Suppressor macrophage (primary cell): ENCODE data around the gene OR2Y1.
"Not testable (repeated sequence)": the region's sequence is repeated elsewhere in the genome, so short reads cannot be mapped to it uniquely, and the experiment has no call there.

Experiments
- DNase-seq, 4 experiments: peaks; one replicate each; pipeline ENCODE4 v3.0.0-alpha.2; 2020 to 2022
- total RNA-seq, 17 experiments: gene quantifications; one replicate each; lab custom pipeline; 2026; ENCODE audit warnings: mixed read lengths in 6 of 17, inconsistent platforms in 3 of 17; lab: John Stamatoyannopoulos, UW

The OR2Y1 gene
- 0 to 0.22 (median 0) reads per million in 17 experiments for total RNA-seq

- no peak for DNase-seq
Measured at GRCh38 chr5:180739958-180740357, at the start of gene OR2Y1. TSS of gene OR2Y1 (minus strand) at chr5:180740058. CDS start at chr5:180740058, 0 bp downstream.

GRCh38 chr5:180788651-180789410, 49.0 kb upstream of the OR2Y1 start:
- DNase-seq = not testable (repeated sequence)

- no peak for DNase-seq
Measured at GRCh38 chr5:180787711-180788431, 48.0 kb upstream of the OR2Y1 start.

GRCh38 chr5:180786531-180787398, 46.9 kb upstream of the OR2Y1 start:
- peak in 1 of 4 experiments; percentile 28 for DNase-seq

DNA sequence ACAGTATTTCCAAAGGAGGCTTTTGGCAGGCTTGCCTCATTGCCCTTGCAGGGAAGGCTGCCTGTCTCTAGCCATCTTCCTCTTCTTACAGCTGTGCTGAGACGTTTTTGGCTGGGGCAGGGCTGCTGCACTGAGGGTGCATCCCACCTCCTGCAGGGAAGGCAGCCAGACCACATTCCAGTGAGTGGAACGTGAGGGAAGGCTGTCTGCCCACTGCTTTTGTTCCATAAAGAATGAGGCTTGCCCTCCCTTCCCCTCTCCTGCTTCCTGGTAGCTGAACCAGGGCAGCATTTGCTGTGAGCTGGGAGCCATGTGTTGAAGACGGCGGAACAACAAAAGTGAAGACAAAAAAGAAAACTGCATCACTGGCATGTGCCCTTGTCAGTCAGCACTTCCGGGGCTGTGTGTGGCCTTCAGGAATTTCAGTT, 46.0 kb upstream of the OR2Y1 start:
- peak in 2 of 4 experiments; percentile 43 to 51 for DNase-seq

DNA sequence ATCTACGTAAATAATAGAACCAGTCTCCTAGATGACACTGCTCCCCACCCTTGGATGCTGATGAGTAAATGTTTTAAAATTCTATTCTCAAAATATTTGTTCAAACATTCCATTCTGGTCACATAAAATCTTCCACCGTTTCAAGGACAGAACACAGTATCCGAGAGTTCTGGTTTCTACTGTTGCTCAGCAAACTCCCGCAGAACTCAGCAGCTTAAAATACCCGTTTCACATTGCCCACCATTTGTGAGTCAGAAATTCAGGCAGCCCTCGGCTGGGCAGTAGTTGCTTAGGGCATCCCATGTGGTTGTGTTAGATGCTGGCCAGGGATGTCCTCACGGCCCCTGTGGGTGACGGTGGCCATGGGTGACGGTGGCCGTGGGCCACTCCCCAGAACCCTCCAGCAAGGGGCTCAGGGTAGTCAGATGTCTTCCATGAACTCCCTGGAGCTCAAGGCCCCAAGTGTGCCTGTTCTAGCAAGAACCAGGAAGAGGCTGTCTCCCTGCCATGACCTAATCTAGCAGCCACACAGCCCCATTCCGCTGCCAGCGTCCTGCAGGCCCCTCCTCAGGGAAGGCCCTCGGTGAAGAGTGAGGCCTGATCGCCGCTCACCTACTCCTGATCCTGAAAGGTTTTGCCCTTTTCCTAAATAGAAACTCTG, 45.4 kb upstream of the OR2Y1 start:
- DNase-seq = no peak

DNA sequence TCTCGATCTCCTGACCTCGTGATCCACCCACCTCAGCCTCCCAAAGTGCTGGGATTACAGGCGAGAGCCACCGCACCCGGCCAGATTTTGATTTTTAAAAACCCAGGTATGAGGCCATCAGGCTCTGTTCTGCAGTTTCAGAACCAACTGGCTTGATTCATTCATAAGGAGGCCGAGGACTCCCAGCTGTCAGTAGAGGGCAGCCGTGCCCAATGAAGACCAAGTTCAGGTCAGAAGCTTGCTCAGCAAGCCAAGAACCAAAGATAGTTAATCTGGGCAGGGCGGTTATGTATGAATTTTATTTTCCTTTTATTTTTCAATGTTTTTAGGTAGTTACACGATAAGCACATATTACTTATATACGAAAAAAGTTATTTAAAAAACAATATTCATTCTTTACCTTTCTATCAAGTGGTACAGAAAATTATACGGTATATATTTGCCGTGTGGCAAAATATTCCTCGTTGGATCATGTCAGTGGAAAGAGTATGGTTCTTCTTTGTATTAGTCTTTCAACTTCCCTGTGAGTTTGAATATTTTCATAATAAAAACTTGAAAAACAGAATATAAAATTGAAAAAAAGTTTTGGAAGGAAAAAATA, 44.7 kb upstream of the OR2Y1 start:
- DNase-seq = peak; percentile 61 to 73 (median 66)

- DNase-seq = no peak
Measured at GRCh38 chr5:180783340-180784052, 43.6 kb upstream of the OR2Y1 start.

DNA sequence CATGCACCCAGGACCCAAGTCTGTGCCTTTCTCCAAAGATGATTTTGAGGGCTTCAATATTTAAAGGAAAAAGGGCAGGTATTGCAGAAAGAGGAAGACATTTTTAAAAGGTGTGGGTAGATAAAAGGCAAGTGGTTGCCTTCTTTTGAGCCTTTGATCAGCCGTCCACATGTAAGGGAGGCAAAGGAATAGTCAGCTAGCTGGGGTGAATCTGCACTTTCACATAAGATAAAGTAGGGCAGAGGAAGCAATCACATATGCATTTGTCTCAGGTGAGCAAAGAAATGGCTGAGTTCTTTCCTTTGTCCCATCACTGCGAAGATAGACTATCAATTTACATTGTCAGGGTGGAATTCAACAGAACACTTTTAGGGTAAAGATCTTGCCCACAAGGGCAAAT, 42.9 kb upstream of the OR2Y1 start:
- no peak for DNase-seq

DNA sequence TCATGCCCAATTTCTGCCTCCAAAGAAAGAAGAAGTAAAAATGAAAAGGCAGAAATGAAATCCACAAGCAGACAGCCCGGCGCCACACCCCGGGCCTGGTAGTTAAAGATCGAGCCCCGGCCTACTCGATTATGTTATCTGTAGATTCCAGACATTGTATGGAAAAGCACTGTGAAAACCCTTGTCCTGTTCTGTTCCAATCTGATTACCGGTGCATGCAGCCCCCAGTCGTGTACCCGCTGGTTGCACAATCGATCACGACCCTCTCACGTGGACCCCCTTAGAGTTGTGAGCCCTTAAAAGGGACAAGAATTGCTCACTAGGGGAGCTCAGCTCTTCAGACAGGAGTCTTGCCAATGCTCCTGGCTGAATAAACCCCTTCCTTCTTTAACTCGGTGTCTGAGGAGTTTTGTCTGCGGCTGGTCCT, 42.1 kb upstream of the OR2Y1 start:
- DNase-seq = not testable (repeated sequence)

- DNase-seq = no peak
Measured at GRCh38 chr5:180779985-180780610, 40.2 kb upstream of the OR2Y1 start.

GRCh38 chr5:180777475-180777874, 37.6 kb upstream of the OR2Y1 start:
- DNase-seq = no peak

GRCh38 chr5:180776376-180776775, 36.5 kb upstream of the OR2Y1 start:
- DNase-seq = no peak

GRCh38 chr5:180775624-180776023, 35.8 kb upstream of the OR2Y1 start:
- no peak for DNase-seq

- DNase-seq = no peak
Measured at GRCh38 chr5:180771839-180772238, 32.0 kb upstream of the OR2Y1 start.

GRCh38 chr5:180769821-180770220, 30.0 kb upstream of the OR2Y1 start:
- no peak for DNase-seq

GRCh38 chr5:180755601-180756000, 15.7 kb upstream of the OR2Y1 start:
- DNase-seq = no peak

DNA sequence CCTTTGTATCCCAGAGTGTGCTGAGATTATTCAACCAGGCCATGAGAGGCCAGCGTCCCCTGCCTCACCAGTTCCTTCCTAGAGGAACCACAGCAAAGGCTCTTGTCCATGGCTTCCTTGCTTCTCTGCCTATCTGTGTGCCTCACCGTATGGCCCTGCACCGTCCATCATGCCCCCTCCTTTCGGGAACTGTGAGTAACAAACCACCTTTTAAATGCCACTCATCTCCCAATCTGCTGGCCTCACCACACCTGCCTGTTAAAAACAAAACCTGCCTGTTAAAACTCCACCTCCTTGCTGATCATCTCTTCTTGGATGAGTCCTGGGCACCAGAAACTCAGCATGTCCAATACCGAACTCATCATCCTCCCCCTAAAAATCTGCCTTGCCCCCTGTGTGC, 4.4 kb upstream of the OR2Y1 start:
- DNase-seq = no peak

DNA sequence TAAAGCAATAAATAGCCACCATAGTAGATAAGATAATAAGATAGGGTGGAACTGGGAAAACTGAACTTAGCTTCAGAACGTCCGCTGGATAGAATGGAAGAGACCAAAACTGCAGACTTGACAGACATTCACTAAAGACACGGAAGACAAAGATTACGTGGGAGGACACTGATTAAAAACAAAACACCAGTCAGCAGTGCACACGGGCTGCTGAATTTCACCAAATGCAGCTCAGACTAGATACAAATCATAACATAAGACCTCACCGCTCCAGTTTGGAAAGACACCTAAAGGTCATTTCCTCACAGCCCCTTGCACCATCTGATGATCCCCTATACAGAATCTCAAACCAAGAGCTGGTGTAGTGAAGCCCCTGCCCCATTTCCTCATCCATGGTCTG, 2.9 kb upstream of the OR2Y1 start:
- DNase-seq = no peak

GRCh38 chr5:180740953-180741352, 1.1 kb upstream of the OR2Y1 start:
- not testable (repeated sequence) for DNase-seq

GRCh38 chr5:180739271-180739670, 587 bp downstream of the OR2Y1 start:
- no peak for DNase-seq
